Neural cell (in vitro differentiated cells): ENCODE data around the gene COL21A1. TPM values are rescaled to one million over a fixed set of nuclear protein-coding genes. Genes with fewer than 3 reads are reported as not detected.

ENCODE experiments used
- H2AFZ ChIP-seq: fragments of 200-600, 300-800 bp; sonication (generic), shearing (Covaris generic); 2 replicates; pipeline ENCODE4 v1.6.0; 2014; ENCODE audit warnings: low read depth, mild to moderate bottlenecking, antibody characterized with exemption, low read length, moderate library complexity
- H3F3A ChIP-seq: fragments of 200-600 bp; shearing (Covaris generic); 2 replicates; pipeline ENCODE4 v1.6.1; 2016; ENCODE audit warnings: mild to moderate bottlenecking, moderate library complexity, mixed read lengths, antibody characterized with exemption, low read length; ENCODE audit not compliant: insufficient read depth, poor library complexity, severe bottlenecking
- H3K27ac ChIP-seq: fragments of 200-600, 300-800 bp; sonication (generic), shearing (Covaris generic); 2 replicates; pipeline ENCODE4 v1.5.1; 2014; ENCODE audit warnings: mild to moderate bottlenecking, low read length, moderate library complexity
- H3K27me3 ChIP-seq: fragments of 300-800, 200-600 bp; sonication (generic), shearing (Covaris generic); 2 replicates; pipeline ENCODE4 v1.6.0; 2014; ENCODE audit warnings: mild to moderate bottlenecking, low read depth, low read length, moderate library complexity; ENCODE audit not compliant: insufficient read depth
- H3K36me3 ChIP-seq: fragments of 300-800, 200-600 bp; sonication (generic), shearing (Covaris generic); 2 replicates; pipeline ENCODE4 v1.5.1; 2014; ENCODE audit warnings: mild to moderate bottlenecking, antibody characterized with exemption, low read length, moderate library complexity; ENCODE audit not compliant: insufficient read depth
- H3K4me2 ChIP-seq: fragments of 300-800, 200-600 bp; sonication (generic), shearing (Covaris generic); 2 replicates; pipeline ENCODE4 v1.6.0; 2014; ENCODE audit warnings: mild to moderate bottlenecking, low read length
- H3K4me3 ChIP-seq: fragments of 300-800, 200-600 bp; sonication (generic), shearing (Covaris generic); 2 replicates; pipeline ENCODE4 v1.5.1; 2014; ENCODE audit warnings: mild to moderate bottlenecking, low read length, moderate library complexity
- H3K79me2 ChIP-seq: fragments of 200-600 bp; shearing (Covaris generic); replicated peaks from 2 replicates; pipeline ENCODE4 v1.6.0; 2014; ENCODE audit warnings: mild to moderate bottlenecking, low read length, moderate library complexity; ENCODE audit not compliant: insufficient read depth
- H3K9ac ChIP-seq: fragments of 300-800, 200-600 bp; sonication (generic), shearing (Covaris generic); 2 replicates; pipeline ENCODE4 v1.6.1; 2016; ENCODE audit warnings: mild to moderate bottlenecking, low read length, mixed read lengths
- H3K9me2 ChIP-seq: fragments of 200-600 bp; shearing (Covaris generic); 2 replicates; pipeline ENCODE4 v1.6.1; 2016; ENCODE audit warnings: mild to moderate bottlenecking, low read length, mixed read lengths; ENCODE audit not compliant: insufficient read depth
- H3K9me3 ChIP-seq: fragments of 200-600, 300-800 bp; sonication (generic), shearing (Covaris generic); 2 replicates; pipeline ENCODE4 v1.6.1; 2016; ENCODE audit warnings: mild to moderate bottlenecking, mixed run types, low read length, moderate library complexity, mixed read lengths
- H4K20me1 ChIP-seq: fragments of 200-600 bp; shearing (Covaris generic); 2 replicates; pipeline ENCODE4 v1.6.1; 2016; ENCODE audit warnings: mild to moderate bottlenecking, mixed run types; ENCODE audit not compliant: insufficient read depth
- EP300 ChIP-seq: fragments of 450-650 bp; conservative IDR thresholded peaks from 2 replicates; pipeline ENCODE4 v1.6.1; 2014; ENCODE audit warnings: antibody characterized with exemption, mild to moderate bottlenecking, moderate library complexity; ENCODE audit not compliant: poor library complexity, severe bottlenecking
- EZH2 ChIP-seq: fragments of 200-600, 300-800 bp; shearing (Covaris generic), sonication (generic); IDR thresholded peaks from 2 replicates; pipeline ENCODE4 v1.6.1; 2014; ENCODE audit warnings: antibody characterized with exemption, low read length, borderline replicate concordance, mild to moderate bottlenecking; ENCODE audit not compliant: insufficient read depth, poor library complexity, severe bottlenecking
- MXI1 ChIP-seq: fragments of 450-650 bp; conservative IDR thresholded peaks from 2 replicates; pipeline ENCODE4 v1.6.1; 2014; ENCODE audit warnings: antibody characterized with exemption, mild to moderate bottlenecking; ENCODE audit not compliant: poor library complexity, severe bottlenecking
- POLR2AphosphoS5 ChIP-seq: IDR thresholded peaks from 2 replicates; pipeline ENCODE4 v1.6.1; 2012
- RAD21 ChIP-seq: fragments of 450-650 bp; conservative IDR thresholded peaks from 2 replicates; pipeline ENCODE4 v1.6.1; 2014; ENCODE audit warnings: antibody characterized with exemption, mild to moderate bottlenecking, moderate library complexity
- SMC3 ChIP-seq: fragments of 450-650 bp; conservative IDR thresholded peaks from 2 replicates; pipeline ENCODE4 v1.6.1; 2014; ENCODE audit warnings: antibody characterized with exemption, mild to moderate bottlenecking, moderate library complexity; ENCODE audit not compliant: poor library complexity
- TAF1 ChIP-seq: IDR thresholded peaks from 2 replicates; pipeline ENCODE4 v1.6.1; 2012; ENCODE audit warnings: low read depth
- polyA plus RNA-seq: library from polyadenylated mRNA; depleted of rRNA; stranded (reverse); fragments of >200 nt; gene quantifications from 2 replicates; pipeline ENCODE4 v1.2.3, GENCODE V29; 2014
- TF ChIP-seq, protein P1 (sequence below): fragments of 450-650 bp; IDR thresholded peaks from 2 replicates; pipeline ENCODE4 v1.5.1; 2014; ENCODE audit warnings: antibody characterized with exemption, mild to moderate bottlenecking, moderate library complexity; ENCODE audit not compliant: poor library complexity, severe bottlenecking
- TF ChIP-seq, protein P2 (sequence below): IDR thresholded peaks from 2 replicates; pipeline ENCODE4 v1.6.1; 2012; ENCODE audit warnings: borderline replicate concordance

Gene COL21A1
- polyA plus RNA-seq, 1 donor from 2014 or later = 0.25 TPM

DNA sequence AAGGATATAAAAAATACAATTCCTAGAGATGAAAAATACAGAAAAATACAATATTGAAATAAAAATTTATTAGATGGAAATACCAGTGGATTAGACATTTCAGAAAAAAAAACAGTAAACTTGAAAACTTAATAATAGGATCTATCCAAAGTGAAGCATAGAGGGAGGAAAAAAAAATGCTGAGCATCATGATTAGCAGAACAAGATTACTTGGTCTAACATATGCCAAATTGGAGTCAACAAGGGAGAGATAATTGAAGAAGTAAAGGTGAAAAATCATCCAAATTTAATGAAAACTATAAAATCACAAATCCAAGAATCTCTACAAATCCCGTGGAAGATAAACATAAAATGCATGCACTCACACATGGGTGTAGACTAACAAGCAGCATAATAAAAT lies 205.8 kb downstream of the COL21A1 start:
- H3K36me3 ChIP-seq = no peaks in the 10 kb centered on the region
- no peaks in the 10 kb centered on the region for H3K79me2 ChIP-seq
- H3K9ac ChIP-seq = no peak overlapping the region
- H3K9me3 ChIP-seq = no peaks in the 10 kb centered on the region
- TF ChIP-seq MXI1 (no peak), SMC3 (no peak), EP300 (no peak), EZH2 (no peak), TAF1 (no peak), RAD21 (no peak)
- no peak overlapping the region for H3K27ac ChIP-seq
- H3K27me3 ChIP-seq = no peaks in the 10 kb centered on the region
- H3K4me3 ChIP-seq = no peak overlapping the region
- H4K20me1 ChIP-seq = no peaks in the 10 kb centered on the region
- H3K9me2 ChIP-seq = no peaks in the 10 kb centered on the region
- H3K4me2 ChIP-seq = no peak overlapping the region
- no peaks in the 10 kb centered on the region for H3F3A ChIP-seq
- no peak overlapping the region for H2AFZ ChIP-seq

DNA sequence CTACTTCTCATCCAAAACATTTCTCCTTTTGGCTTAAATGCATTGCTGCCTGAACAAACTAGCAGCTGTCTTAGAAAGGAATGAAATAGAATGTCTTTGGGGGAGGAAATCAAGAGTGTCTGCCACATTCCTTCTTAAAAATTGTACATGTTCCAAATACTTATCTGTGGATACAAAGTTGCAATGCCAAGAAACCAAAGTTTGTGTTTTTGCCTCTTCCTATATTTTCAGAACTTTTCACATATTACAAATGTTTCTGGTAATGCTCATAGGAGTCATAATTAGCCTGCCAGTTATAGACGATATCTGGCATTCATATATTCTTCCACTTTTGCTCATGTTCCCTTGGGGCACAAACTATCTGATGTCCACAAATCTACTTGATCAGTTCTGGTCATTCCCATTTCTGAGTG lies 206.5 kb downstream of the COL21A1 start:
- TF ChIP-seq, protein P1, sequence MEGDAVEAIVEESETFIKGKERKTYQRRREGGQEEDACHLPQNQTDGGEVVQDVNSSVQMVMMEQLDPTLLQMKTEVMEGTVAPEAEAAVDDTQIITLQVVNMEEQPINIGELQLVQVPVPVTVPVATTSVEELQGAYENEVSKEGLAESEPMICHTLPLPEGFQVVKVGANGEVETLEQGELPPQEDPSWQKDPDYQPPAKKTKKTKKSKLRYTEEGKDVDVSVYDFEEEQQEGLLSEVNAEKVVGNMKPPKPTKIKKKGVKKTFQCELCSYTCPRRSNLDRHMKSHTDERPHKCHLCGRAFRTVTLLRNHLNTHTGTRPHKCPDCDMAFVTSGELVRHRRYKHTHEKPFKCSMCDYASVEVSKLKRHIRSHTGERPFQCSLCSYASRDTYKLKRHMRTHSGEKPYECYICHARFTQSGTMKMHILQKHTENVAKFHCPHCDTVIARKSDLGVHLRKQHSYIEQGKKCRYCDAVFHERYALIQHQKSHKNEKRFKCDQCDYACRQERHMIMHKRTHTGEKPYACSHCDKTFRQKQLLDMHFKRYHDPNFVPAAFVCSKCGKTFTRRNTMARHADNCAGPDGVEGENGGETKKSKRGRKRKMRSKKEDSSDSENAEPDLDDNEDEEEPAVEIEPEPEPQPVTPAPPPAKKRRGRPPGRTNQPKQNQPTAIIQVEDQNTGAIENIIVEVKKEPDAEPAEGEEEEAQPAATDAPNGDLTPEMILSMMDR = no peak
- TF ChIP-seq RAD21 = no peak
- no peak for TF ChIP-seq POLR2AphosphoS5
- TF ChIP-seq, protein P2, sequence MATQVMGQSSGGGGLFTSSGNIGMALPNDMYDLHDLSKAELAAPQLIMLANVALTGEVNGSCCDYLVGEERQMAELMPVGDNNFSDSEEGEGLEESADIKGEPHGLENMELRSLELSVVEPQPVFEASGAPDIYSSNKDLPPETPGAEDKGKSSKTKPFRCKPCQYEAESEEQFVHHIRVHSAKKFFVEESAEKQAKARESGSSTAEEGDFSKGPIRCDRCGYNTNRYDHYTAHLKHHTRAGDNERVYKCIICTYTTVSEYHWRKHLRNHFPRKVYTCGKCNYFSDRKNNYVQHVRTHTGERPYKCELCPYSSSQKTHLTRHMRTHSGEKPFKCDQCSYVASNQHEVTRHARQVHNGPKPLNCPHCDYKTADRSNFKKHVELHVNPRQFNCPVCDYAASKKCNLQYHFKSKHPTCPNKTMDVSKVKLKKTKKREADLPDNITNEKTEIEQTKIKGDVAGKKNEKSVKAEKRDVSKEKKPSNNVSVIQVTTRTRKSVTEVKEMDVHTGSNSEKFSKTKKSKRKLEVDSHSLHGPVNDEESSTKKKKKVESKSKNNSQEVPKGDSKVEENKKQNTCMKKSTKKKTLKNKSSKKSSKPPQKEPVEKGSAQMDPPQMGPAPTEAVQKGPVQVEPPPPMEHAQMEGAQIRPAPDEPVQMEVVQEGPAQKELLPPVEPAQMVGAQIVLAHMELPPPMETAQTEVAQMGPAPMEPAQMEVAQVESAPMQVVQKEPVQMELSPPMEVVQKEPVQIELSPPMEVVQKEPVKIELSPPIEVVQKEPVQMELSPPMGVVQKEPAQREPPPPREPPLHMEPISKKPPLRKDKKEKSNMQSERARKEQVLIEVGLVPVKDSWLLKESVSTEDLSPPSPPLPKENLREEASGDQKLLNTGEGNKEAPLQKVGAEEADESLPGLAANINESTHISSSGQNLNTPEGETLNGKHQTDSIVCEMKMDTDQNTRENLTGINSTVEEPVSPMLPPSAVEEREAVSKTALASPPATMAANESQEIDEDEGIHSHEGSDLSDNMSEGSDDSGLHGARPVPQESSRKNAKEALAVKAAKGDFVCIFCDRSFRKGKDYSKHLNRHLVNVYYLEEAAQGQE = no peak
- no peak for TF ChIP-seq EZH2
- no peak for TF ChIP-seq TAF1
- TF ChIP-seq MXI1 = no peak
- TF ChIP-seq SMC3 = no peak
- no peak for TF ChIP-seq EP300
- no peak overlapping the region for H3K4me3 ChIP-seq
- H3K4me2 ChIP-seq = no peak overlapping the region
- H3K79me2 ChIP-seq = no peaks in the 10 kb centered on the region
- H3K27me3 ChIP-seq = no peaks in the 10 kb centered on the region
- H3K9me2 ChIP-seq = no peaks in the 10 kb centered on the region
- no peaks in the 10 kb centered on the region for H4K20me1 ChIP-seq
- H3F3A ChIP-seq = no peaks in the 10 kb centered on the region
- no peak overlapping the region for H2AFZ ChIP-seq
- no peak overlapping the region for H3K27ac ChIP-seq
- no peaks in the 10 kb centered on the region for H3K9me3 ChIP-seq
- no peaks in the 10 kb centered on the region for H3K36me3 ChIP-seq
- no peak overlapping the region for H3K9ac ChIP-seq
